SK-N-SH treated with all-trans-retinoic acid at 6 μM for 48 hours (cell line): ENCODE data around the gene TOGARAM1.

Source experiments
- ARNTL ChIP-seq: fragments of 450-650 bp; formaldehyde crosslinking; IDR thresholded peaks from 2 replicates; pipeline ENCODE4 v1.5.0; 2020; ENCODE audit warnings: low read depth, mild to moderate bottlenecking, moderate library complexity, borderline replicate concordance
- GLIS3 ChIP-seq: fragments of 250-450 bp; sonication (Bioruptor Pico); IDR thresholded peaks from 2 replicates; pipeline ENCODE4 v1.5.0; 2020; ENCODE audit warnings: mild to moderate bottlenecking, moderate library complexity
- ZFP30 ChIP-seq: fragments of 450-650 bp; formaldehyde crosslinking; IDR thresholded peaks from 2 replicates; pipeline ENCODE4 v1.5.0; 2022; ENCODE audit warnings: mild to moderate bottlenecking, moderate library complexity
- ZNF565 ChIP-seq: fragments of 450-650 bp; formaldehyde crosslinking; conservative IDR thresholded peaks from 2 replicates; pipeline ENCODE4 v1.5.0; 2020; ENCODE audit warnings: low read depth, mild to moderate bottlenecking, moderate library complexity
- TF ChIP-seq, protein P1 (sequence below): fragments of 250-450 bp; sonication (Bioruptor Pico); IDR thresholded peaks from 2 replicates; pipeline ENCODE4 v1.5.1; 2020; ENCODE audit warnings: low read depth, mild to moderate bottlenecking, moderate library complexity

- TF ChIP-seq, protein P1, sequence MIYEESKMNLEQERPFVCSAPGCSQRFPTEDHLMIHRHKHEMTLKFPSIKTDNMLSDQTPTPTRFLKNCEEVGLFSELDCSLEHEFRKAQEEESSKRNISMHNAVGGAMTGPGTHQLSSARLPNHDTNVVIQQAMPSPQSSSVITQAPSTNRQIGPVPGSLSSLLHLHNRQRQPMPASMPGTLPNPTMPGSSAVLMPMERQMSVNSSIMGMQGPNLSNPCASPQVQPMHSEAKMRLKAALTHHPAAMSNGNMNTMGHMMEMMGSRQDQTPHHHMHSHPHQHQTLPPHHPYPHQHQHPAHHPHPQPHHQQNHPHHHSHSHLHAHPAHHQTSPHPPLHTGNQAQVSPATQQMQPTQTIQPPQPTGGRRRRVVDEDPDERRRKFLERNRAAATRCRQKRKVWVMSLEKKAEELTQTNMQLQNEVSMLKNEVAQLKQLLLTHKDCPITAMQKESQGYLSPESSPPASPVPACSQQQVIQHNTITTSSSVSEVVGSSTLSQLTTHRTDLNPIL (CRISPR knock-in tag), result no peak
- no peak for TF ChIP-seq ZFP30 (CRISPR knock-in tag)
- TF ChIP-seq GLIS3 (CRISPR knock-in tag), result no peak
- TF ChIP-seq ARNTL, result no peak
- TF ChIP-seq ZNF565 (CRISPR knock-in tag), result no peak
These were observed 33.2 kb upstream of the TOGARAM1 start for GRCh38 chr14:44928793-44929192.
